Gastrocnemius medialis (tissue), 4 donors: ENCODE measurements around the gene PRR15. TPM values are rescaled to one million over a fixed set of nuclear protein-coding genes. Genes with fewer than 3 reads are reported as not detected.

ENCODE experiments used
- ATAC-seq, 2 donors: fragments of 150-250 bp; one replicate each; pipeline ENCODE4 v1.9.1; 2016
- DNase-seq, 2 donors: peaks; one replicate each; pipeline ENCODE4 v3.0.0-alpha.2; 2019
- H3K27ac ChIP-seq, 4 donors: fragments of 200-600 bp; sonication (generic); 1 replicate in 1 of 4; 2 replicates in 3 of 4; pipeline ENCODE4 v1.5.1; 2016 to 2018; ENCODE audit warnings: mild to moderate bottlenecking in 2 of 4, moderate library complexity in 1 of 4
- H3K27me3 ChIP-seq, 3 donors: fragments of 200-600 bp; sonication (generic) in 2 of 3; 1 replicate in 1 of 3; 2 replicates in 2 of 3; pipeline versions ENCODE4 v1.5.1 to v1.6.0; 2016 to 2019; ENCODE audit warnings: mild to moderate bottlenecking in 1 of 3, moderate library complexity in 1 of 3
- H3K36me3 ChIP-seq, 2 donors: fragments of 200-600 bp; sonication (generic) in 1 of 2; one replicate each; pipeline ENCODE4 v1.5.1; 2017 to 2018
- H3K4me1 ChIP-seq, 2 donors: fragments of 200-600 bp; sonication (generic) in 1 of 2; one replicate each; pipeline ENCODE4 v1.5.1; 2016 to 2017; ENCODE audit warnings: mild to moderate bottlenecking in 2 of 2
- H3K4me3 ChIP-seq, 4 donors: fragments of 200-600 bp; sonication (generic) in 3 of 4; 1 replicate in 1 of 4; 2 replicates in 3 of 4; pipeline ENCODE4 v1.5.1; 2016 to 2019; ENCODE audit warnings: mild to moderate bottlenecking in 2 of 4
- H3K9me3 ChIP-seq, 3 donors: fragments of 200-600 bp; sonication (generic) in 2 of 3; 1 replicate in 1 of 3; 2 replicates in 2 of 3; pipeline ENCODE4 v1.5.1; 2016 to 2019
- CTCF ChIP-seq, 5 experiments: fragments of 450-650 bp in 3 of 5; fragments of 200-600 bp in 2 of 5; sonication (generic) in 2 of 5; IDR thresholded peaks in 4 of 5; conservative IDR thresholded peaks in 1 of 5; 1 replicate in 4 of 5; 2 replicates in 1 of 5; pipeline ENCODE4 v1.5.1; 2016 to 2019; ENCODE audit warnings: antibody characterized with exemption in 5 of 5, mild to moderate bottlenecking in 3 of 5, moderate library complexity in 3 of 5
- POLR2A ChIP-seq, 2 donors: fragments of 450-650 bp; IDR thresholded peaks; one replicate each; pipeline ENCODE4 v1.6.1; 2017; ENCODE audit warnings: antibody characterized with exemption in 2 of 2, mild to moderate bottlenecking in 2 of 2, moderate library complexity in 2 of 2
- in situ Hi-C, 4 donors: fragments of 200-750 bp; cut with MboI; loops; one replicate each; pipeline versions ENCODE4 v1.15.0 to v1.8.0; 2017; ENCODE audit warnings: low sequenced_read_pairs in 4 of 4
- intact Hi-C: fragments of 100-400 bp; cut with DNase I; formaldehyde crosslinking; loops from one replicate; pipeline ENCODE4 v1.15.1; 2023; ENCODE audit warnings: low total_unique reads
- total RNA-seq, 4 donors: library from RNA; depleted of rRNA; stranded (reverse); fragments of >200 nt; gene quantifications; one replicate each; pipeline versions ENCODE4 v1.1.0 to v1.2.3, GENCODE V29; 2016

The PRR15 gene
- total RNA-seq, 4 donors from 2014 or later: 0.20 to 1.3 TPM; not detected in 2

GRCh38 chr7:29565224-29565630 lies 1.6 kb downstream of the PRR15 start:
- no peak for ATAC-seq
- Histone ChIP-seq H3K4me3 (peak overlapping the region; percentile 46 to 65 (median 55)), H3K27me3 (peaks cover 47 to 63% (median 56%) of the 10 kb centered on the region in 3 donors), H3K27ac (no peak overlapping the region), H3K9me3 (no peaks in the 10 kb centered on the region), H3K4me1 (peaks cover 24 to 32% of the 10 kb centered on the region in 2 donors), H3K36me3 (no peaks in the 10 kb centered on the region)
- no peak for TF ChIP-seq CTCF (IDR thresholded peaks at IDR 0.05 in 4 of 5, conservative IDR thresholded peaks at IDR 0.05 in 1 of 5)
- no peak for TF ChIP-seq POLR2A (IDR thresholded peaks at IDR 0.05)
- no peak for DNase-seq
- intact Hi-C loops: no loop called here
- in situ Hi-C loops: no loop called here

GRCh38 chr7:29565634-29565981 lies 2.0 kb downstream of the PRR15 start:
- Histone ChIP-seq H3K9me3 (no peaks in the 10 kb centered on the region), H3K4me3 (peak overlapping the region; percentile 43 to 65 (median 55)), H3K36me3 (no peaks in the 10 kb centered on the region), H3K4me1 (peaks cover 24 to 32% of the 10 kb centered on the region in 2 donors), H3K27me3 (peaks cover 47 to 59% (median 56%) of the 10 kb centered on the region in 3 donors), H3K27ac (no peak overlapping the region)
- in situ Hi-C loops: no loop called here
- TF ChIP-seq CTCF (IDR thresholded peaks at IDR 0.05 in 4 of 5, conservative IDR thresholded peaks at IDR 0.05 in 1 of 5): no peak
- TF ChIP-seq POLR2A (IDR thresholded peaks at IDR 0.05): no peak
- intact Hi-C loops: no loop called here
- no peak for DNase-seq
- ATAC-seq: no peak

- Histone ChIP-seq H3K9me3 (no peaks in the 10 kb centered on the region), H3K4me3 (peak overlapping the region; percentile 43 to 65 (median 54)), H3K27ac (no peak overlapping the region), H3K36me3 (no peaks in the 10 kb centered on the region), H3K4me1 (peaks cover 24 to 32% of the 10 kb centered on the region in 2 donors), H3K27me3 (peaks cover 47 to 55% (median 54%) of the 10 kb centered on the region in 3 donors)
- no peak for ATAC-seq
- intact Hi-C loops (no loop called here), in situ Hi-C loops (no loop called here)
- no peak for DNase-seq
- no peak for TF ChIP-seq POLR2A (IDR thresholded peaks at IDR 0.05)
- TF ChIP-seq CTCF (IDR thresholded peaks at IDR 0.05 in 4 of 5, conservative IDR thresholded peaks at IDR 0.05 in 1 of 5): no peak
Measured at GRCh38 chr7:29565982-29566746, 2.5 kb downstream of the PRR15 start.

GRCh38 chr7:29567174-29567573 lies 3.5 kb downstream of the PRR15 start:
- Histone ChIP-seq H3K27ac (no peak overlapping the region), H3K27me3 (peaks cover 45% of the 10 kb centered on the region in 3 donors), H3K4me1 (peaks cover 24 to 32% of the 10 kb centered on the region in 2 donors), H3K36me3 (no peaks in the 10 kb centered on the region), H3K4me3 (no peak overlapping the region), H3K9me3 (no peaks in the 10 kb centered on the region)
- intact Hi-C loops: no loop called here
- TF ChIP-seq POLR2A (IDR thresholded peaks at IDR 0.05) (no peak), CTCF (IDR thresholded peaks at IDR 0.05 in 4 of 5, conservative IDR thresholded peaks at IDR 0.05 in 1 of 5) (no peak)
- in situ Hi-C loops: no loop called here
- DNase-seq (no peak), ATAC-seq (no peak)
